ENCODE measurements around the gene KRTAP10-12. TPM values are rescaled to one million over a fixed set of nuclear protein-coding genes. Genes with fewer than 3 reads are reported as not detected.

Gene KRTAP10-12
- total and polyA plus RNA-seq, 2 experiments from 2014 or later: not detected

DNA sequence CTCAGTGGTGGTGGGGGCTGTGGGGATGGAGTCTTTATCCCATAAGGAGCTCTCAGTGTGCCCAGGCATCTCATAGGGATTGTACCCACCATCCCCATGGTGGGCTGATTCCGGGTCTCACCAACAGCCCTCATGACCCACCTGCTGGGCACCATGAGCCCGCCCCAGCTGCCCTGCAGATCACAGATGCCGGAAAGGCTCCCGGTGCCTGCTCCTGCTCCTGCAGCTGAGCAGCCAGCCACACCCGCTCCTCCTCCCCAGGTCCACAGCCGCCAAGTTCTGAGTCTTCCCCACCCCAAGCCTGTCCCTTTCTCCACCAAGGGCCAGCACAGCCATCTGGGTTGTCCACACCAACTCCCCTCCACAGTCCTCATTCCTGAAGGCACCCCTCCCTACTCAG, 29.9 kb downstream of the KRTAP10-12 start:
- Histone ChIP-seq H3K4me1 (ENCODE audit: low read depth) (no peaks in the 10 kb centered on the region), H3K27me3 (peaks cover 7% of the 10 kb centered on the region), H3K4me3 (no peak overlapping the region), H3K9me3 (ENCODE audit: low read depth) (no peaks in the 10 kb centered on the region), H3K27ac (no peak overlapping the region), H3K36me3 (no peaks in the 10 kb centered on the region)
- TF ChIP-seq CTCF (IDR thresholded peaks at IDR 0.05; ENCODE audit: low read depth, low read length): no peak
- DNase-seq (ENCODE audit: low read depth in 1 of 2, low spot score in 1 of 2): no peak

- no peaks in the 10 kb centered on the region for H3K4me1 ChIP-seq (ENCODE audit: low read depth)
- H3K36me3 ChIP-seq: no peaks in the 10 kb centered on the region
- no peak overlapping the region for H3K27ac ChIP-seq
- H3K27me3 ChIP-seq: peaks cover 7% of the 10 kb centered on the region
- H3K9me3 ChIP-seq (ENCODE audit: low read depth): no peaks in the 10 kb centered on the region
- H3K4me3 ChIP-seq: no peak overlapping the region
- no peak for TF ChIP-seq CTCF (IDR thresholded peaks at IDR 0.05; ENCODE audit: low read depth, low read length)
- no peak for DNase-seq (ENCODE audit: low read depth in 1 of 2, low spot score in 1 of 2)
Measured at GRCh38 chr21:44727321-44727720, 30.3 kb downstream of the KRTAP10-12 start.

- no peak for DNase-seq (ENCODE audit: low read depth in 1 of 2, low spot score in 1 of 2)
- Histone ChIP-seq H3K4me1 (ENCODE audit: low read depth) (no peaks in the 10 kb centered on the region), H3K27ac (no peak overlapping the region), H3K9me3 (ENCODE audit: low read depth) (no peaks in the 10 kb centered on the region), H3K36me3 (no peaks in the 10 kb centered on the region), H3K27me3 (peaks cover 7% of the 10 kb centered on the region), H3K4me3 (no peak overlapping the region)
- no peak for TF ChIP-seq CTCF (IDR thresholded peaks at IDR 0.05; ENCODE audit: low read depth, low read length)
Measured at GRCh38 chr21:44727757-44728156, 30.8 kb downstream of the KRTAP10-12 start.

DNA sequence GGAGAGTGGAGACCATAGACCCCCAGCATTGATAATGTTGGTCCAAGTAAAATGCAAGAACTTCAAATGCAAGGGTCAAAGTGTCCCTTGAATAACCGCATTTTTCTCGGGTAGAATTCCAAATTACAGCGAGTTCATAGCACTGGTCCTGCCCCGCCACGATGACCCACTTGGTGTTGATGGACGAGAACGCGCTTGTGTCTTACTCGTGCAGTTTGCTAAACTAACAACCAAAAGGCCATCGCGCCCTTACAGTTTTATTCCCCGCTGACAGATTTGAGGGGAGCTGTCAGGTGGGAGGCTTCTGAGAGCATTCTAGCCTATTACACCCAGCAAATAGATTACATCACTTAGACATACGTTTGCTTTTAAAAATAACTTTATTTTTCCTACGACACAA, 31.7 kb downstream of the KRTAP10-12 start:
- TF ChIP-seq CTCF (IDR thresholded peaks at IDR 0.05; ENCODE audit: low read depth, low read length): no peak
- no peak for DNase-seq (ENCODE audit: low read depth in 1 of 2, low spot score in 1 of 2)
- Histone ChIP-seq H3K27me3 (peaks cover 7% of the 10 kb centered on the region), H3K36me3 (no peaks in the 10 kb centered on the region), H3K27ac (no peak overlapping the region), H3K4me3 (no peak overlapping the region), H3K9me3 (ENCODE audit: low read depth) (no peaks in the 10 kb centered on the region), H3K4me1 (ENCODE audit: low read depth) (no peaks in the 10 kb centered on the region)

GRCh38 chr21:44729336-44730027, 32.5 kb downstream of the KRTAP10-12 start:
- no peak for DNase-seq (ENCODE audit: low read depth in 1 of 2, low spot score in 1 of 2)
- H3K27ac ChIP-seq: no peak overlapping the region
- H3K4me1 ChIP-seq (ENCODE audit: low read depth): no peaks in the 10 kb centered on the region
- H3K9me3 ChIP-seq (ENCODE audit: low read depth): no peaks in the 10 kb centered on the region
- H3K4me3 ChIP-seq: no peak overlapping the region
- no peaks in the 10 kb centered on the region for H3K36me3 ChIP-seq
- no peak for TF ChIP-seq CTCF (IDR thresholded peaks at IDR 0.05; ENCODE audit: low read depth, low read length)
- peaks cover 7% of the 10 kb centered on the region for H3K27me3 ChIP-seq

Measured in cardiac muscle cell (in vitro differentiated cells and primary cell).